K562 (cell line): Measurements from ENCODE around the gene PDE8A. TPM values are rescaled to one million over a fixed set of nuclear protein-coding genes. Genes with fewer than 3 reads are reported as not detected.

ENCODE experiments used
- ATAC-seq: fragments of 200-7000 bp; cut with Tn5 transposase; 3 replicates; pipeline ENCODE4 v1.9.1; 2020; ENCODE audit warnings: moderate library complexity
- BruUV-seq: library from RNA; stranded (reverse); fragments of 400-500 nt; replicated peaks from 2 replicates; lab custom pipeline; 2021; lab: Mats Ljungman, UMichigan
- CTCF ChIA-PET: fragments of 300-600 bp; formaldehyde crosslinking; extraction: SDS; loops from one replicate; lab custom pipeline; 2021; ENCODE audit warnings: low intra/inter-chr PET ratio; lab: Yijun Ruan, JAX
- POLR2A ChIA-PET: fragments of 300-600, 350-650 bp; sonication (Branson Sonifier 250); formaldehyde crosslinking; extraction: SDS; loops from one replicate; lab custom pipeline; 2021; ENCODE audit warnings: antibody characterized with exemption, inconsistent platforms; lab: Yijun Ruan, JAX
- DNase-seq, 4 experiments: peaks; one replicate each; pipeline versions ENCODE4 v3.0.0 to v3.0.0-alpha.2; 2011 to 2018; ENCODE audit warnings: low spot score in 3 of 4, mixed read lengths in 3 of 4; ENCODE audit errors: extremely low read depth in 1 of 4
- FAIRE-seq: peaks from 2 replicates; lab custom pipeline; 2011; peaks lifted over from hg19 to GRCh38; lab: Jason Lieb, UNC
- H2AFZ ChIP-seq: 2 replicates; pipeline ENCODE4 v1.6.0; 2011; ENCODE audit warnings: low read depth, low read length, control low read depth, inconsistent platforms
- H3K27ac ChIP-seq: fragments of 200-600 bp; 3 replicates; pipeline ENCODE4 v1.8.0; 2011; ENCODE audit warnings: low read depth, mild to moderate bottlenecking, control low read depth, inconsistent platforms, low read length, moderate library complexity, mixed read lengths; ENCODE audit errors: extremely low read depth
- H3K27me3 ChIP-seq, 2 experiments: fragments of 300-600 bp in 1 of 2; 2 replicates in 1 of 2; 3 replicates in 1 of 2; pipeline versions ENCODE4 v1.6.0 to v1.8.0; 2011; ENCODE audit warnings: inconsistent platforms in 2 of 2, low read length in 2 of 2, mild to moderate bottlenecking in 1 of 2, mixed read lengths in 1 of 2, moderate library complexity in 1 of 2; ENCODE audit not compliant: control insufficient read depth in 2 of 2, insufficient read depth in 2 of 2
- H3K36me3 ChIP-seq: fragments of 300-600 bp; 3 replicates; pipeline ENCODE4 v1.8.0; 2011; ENCODE audit warnings: mild to moderate bottlenecking, low read length, inconsistent platforms; ENCODE audit not compliant: control insufficient read depth, insufficient read depth
- H3K4me1 ChIP-seq, 2 experiments: fragments of 200-600 bp in 1 of 2; replicated peaks in 1 of 2; 2 replicates in 1 of 2; 3 replicates in 1 of 2; pipeline versions ENCODE4 v1.5.1 to v1.8.0; 2011; ENCODE audit warnings: inconsistent platforms in 2 of 2, low read length in 2 of 2, mild to moderate bottlenecking in 1 of 2, mixed read lengths in 1 of 2, moderate library complexity in 1 of 2; ENCODE audit not compliant: control insufficient read depth in 2 of 2, insufficient read depth in 2 of 2
- H3K4me2 ChIP-seq: 2 replicates; pipeline ENCODE4 v1.6.1; 2011; ENCODE audit warnings: low read length, control low read depth, inconsistent platforms, mixed read lengths; ENCODE audit not compliant: insufficient read depth
- H3K4me3 ChIP-seq: fragments of 200-600 bp; sonication (generic), shearing (Covaris generic); 2 replicates; pipeline ENCODE4 v1.5.1; 2016; ENCODE audit warnings: control low read depth, inconsistent platforms
- H3K79me2 ChIP-seq: fragments of 200-600 bp; 3 replicates; pipeline ENCODE4 v1.8.0; 2011; ENCODE audit warnings: low read length, inconsistent platforms; ENCODE audit not compliant: control insufficient read depth, insufficient read depth
- H3K9ac ChIP-seq, 2 experiments: 2 replicates each; pipeline versions ENCODE4 v1.6.0 to v1.6.1; 2011; ENCODE audit warnings: low read depth in 2 of 2, low read length in 2 of 2, control low read depth in 1 of 2, inconsistent platforms in 1 of 2, mild to moderate bottlenecking in 1 of 2, mixed read lengths in 1 of 2; ENCODE audit not compliant: insufficient read depth in 1 of 2
- H3K9me1 ChIP-seq: one replicate; pipeline ENCODE4 v1.6.0; 2011; ENCODE audit warnings: inconsistent platforms, mild to moderate bottlenecking, low read length, moderate library complexity; ENCODE audit not compliant: control insufficient read depth, insufficient read depth
- H3K9me3 ChIP-seq: replicated peaks from 2 replicates; pipeline ENCODE4 v1.5.1; 2011; ENCODE audit warnings: low read depth, low read length, inconsistent platforms; ENCODE audit not compliant: control insufficient read depth, insufficient read depth
- H4K20me1 ChIP-seq: replicated peaks from 2 replicates; pipeline ENCODE4 v1.6.1; 2011; ENCODE audit warnings: low read length, inconsistent platforms, mixed read lengths; ENCODE audit not compliant: control insufficient read depth, insufficient read depth
- C11orf30 ChIP-seq: fragments of 450-650 bp; IDR thresholded peaks from 2 replicates; pipeline ENCODE4 v1.6.1; 2016; ENCODE audit warnings: low read depth, mild to moderate bottlenecking
- FOS ChIP-seq: IDR thresholded peaks from 3 replicates; pipeline ENCODE4 v1.6.1; 2011; ENCODE audit not compliant: insufficient read length; ENCODE audit errors: extremely low read depth
- HNRNPLL ChIP-seq: fragments of 200-400 bp; formaldehyde crosslinking; IDR thresholded peaks from 2 replicates; pipeline ENCODE4 v1.6.1; 2017; ENCODE audit warnings: low read length, low read depth, mild to moderate bottlenecking; ENCODE audit not compliant: poor library complexity, severe bottlenecking
- MAFF ChIP-seq: IDR thresholded peaks from 2 replicates; pipeline ENCODE4 v1.6.1; 2012; ENCODE audit warnings: low read length, improper control_type of control experiment
- MXI1 ChIP-seq: IDR thresholded peaks from 2 replicates; pipeline ENCODE4 v1.6.1; 2011; ENCODE audit warnings: low read depth, mild to moderate bottlenecking, improper control_type of control experiment, low read length
- NFE2L1 ChIP-seq: fragments of 450-650 bp; IDR thresholded peaks from 2 replicates; pipeline ENCODE4 v1.6.1; 2016; ENCODE audit warnings: missing genetic modification characterization, low read depth, mild to moderate bottlenecking, missing compliant biosample characterization, moderate library complexity, borderline replicate concordance
- PHB2 ChIP-seq: fragments of 450-650 bp; IDR thresholded peaks from 2 replicates; pipeline ENCODE4 v1.6.1; 2017; ENCODE audit warnings: low read depth
- SIN3A ChIP-seq, 2 experiments: fragments of 150-350 bp in 1 of 2; IDR thresholded peaks; 2 replicates each; pipeline ENCODE4 v1.6.1; 2011 to 2016; ENCODE audit warnings: borderline replicate concordance in 2 of 2, low read depth in 2 of 2, low read length in 2 of 2, mild to moderate bottlenecking in 2 of 2, moderate library complexity in 2 of 2; ENCODE audit not compliant: control insufficient read depth in 1 of 2
- SMAD1 ChIP-seq: fragments of 150-350 bp; IDR thresholded peaks from 2 replicates; pipeline ENCODE4 v1.6.1; 2014; ENCODE audit warnings: low read length, low read depth; ENCODE audit not compliant: partially characterized antibody
- SNIP1 ChIP-seq: fragments of 450-650 bp; IDR thresholded peaks from 2 replicates; pipeline ENCODE4 v1.7.1; 2017; ENCODE audit warnings: low read depth, mild to moderate bottlenecking
- SNRNP70 ChIP-seq: fragments of 200-400 bp; formaldehyde crosslinking; optimal IDR thresholded peaks from 2 replicates; pipeline ENCODE3; 2017; ENCODE audit warnings: low read depth, low read length
- TCFL5 ChIP-seq: fragments of 250-450 bp; sonication (Bioruptor Pico); conservative IDR thresholded peaks from 2 replicates; pipeline ENCODE4 v1.6.1; 2021; ENCODE audit warnings: mild to moderate bottlenecking, moderate library complexity, matching md5 sums
- VEZF1 ChIP-seq: fragments of 200-800 bp; sonication (Bioruptor generic); IDR thresholded peaks from 2 replicates; pipeline ENCODE4 v1.6.1; 2017; ENCODE audit warnings: missing genetic modification characterization, missing compliant biosample characterization
- ZBTB17 ChIP-seq: fragments of 450-650 bp; formaldehyde crosslinking; IDR thresholded peaks from 2 replicates; pipeline ENCODE4 v1.4.0; 2020; ENCODE audit warnings: mild to moderate bottlenecking
- ZNF316 ChIP-seq: fragments of 450-650 bp; IDR thresholded peaks from 2 replicates; pipeline ENCODE4 v1.6.1; 2016
- ZNF347 ChIP-seq: fragments of 450-650 bp; formaldehyde crosslinking; IDR thresholded peaks from 2 replicates; pipeline ENCODE4 v1.4.0; 2020; ENCODE audit warnings: low read depth, mild to moderate bottlenecking, moderate library complexity
- ZNF584 ChIP-seq: fragments of 200-800 bp; sonication (Bioruptor generic); IDR thresholded peaks from 2 replicates; pipeline ENCODE4 v1.6.1; 2016; ENCODE audit warnings: low read depth, mild to moderate bottlenecking, missing genetic modification characterization, missing compliant biosample characterization
- WGBS: fragments of 100-300 bp; shearing (Covaris generic); methylation state at CpG from one replicate; pipeline ENCODE4 v1.1.6; 2016; ENCODE audit warnings: low coverage, mixed read lengths; ENCODE audit not compliant: insufficient coverage; ENCODE audit errors: missing lambda C conversion rate; 5-methylcytosine and 5-hydroxymethylcytosine counted together
- in situ Hi-C: fragments of 300-500 bp; cut with MboI; formaldehyde crosslinking; loops from 4 replicates; pipeline ENCODE4 v1.15.0; 2018; ENCODE audit warnings: inconsistent platforms, mixed read lengths
- intact Hi-C: fragments of 100-400 bp; cut with micrococcal nuclease; formaldehyde crosslinking; loops from 2 replicates; pipeline ENCODE4 v1.14.2; 2022
- polyA plus RNA-seq, 8 experiments: library from polyadenylated mRNA; depleted of rRNA in 4 of 8; stranded (reverse) in 5 of 8; unstranded in 3 of 8; fragments of >200 nt; fragmentation: Nextera tagmentation in 2 of 8; fragmentation: Illumina TruSeq in 1 of 8; extraction: Ambion mirVana in 2 of 8; extraction: Trizol in 1 of 8; gene quantifications; 2 replicates each; pipeline versions ENCODE4 v1.2.1 to v1.2.3, GENCODE V29; 2011 to 2014; ENCODE audit warnings: inconsistent platforms in 1 of 8, missing spikeins in 1 of 8
- total RNA-seq, 7 experiments: library from RNA; depleted of rRNA in 6 of 7; stranded (reverse); fragments of >200 nt in 6 of 7; fragmentation: Illumina TruSeq in 2 of 7; extraction: Trizol in 2 of 7; gene quantifications; 2 replicates each; pipeline versions ENCODE4 v1.2.1 to v1.2.3, GENCODE V29; 2011 to 2021; ENCODE audit warnings: low replicate concordance in 1 of 7
- TF ChIP-seq, protein P1 (sequence below): sonication (generic); formaldehyde crosslinking; IDR thresholded peaks from 2 replicates; pipeline ENCODE4 v1.4.0; 2020; ENCODE audit warnings: mild to moderate bottlenecking, missing genetic modification reagents
- TF ChIP-seq, protein P2 (sequence below): fragments of 450-650 bp; IDR thresholded peaks from 2 replicates; pipeline ENCODE4 v1.6.1; 2018; ENCODE audit warnings: mild to moderate bottlenecking, low read depth; ENCODE audit not compliant: partially characterized antibody

The PDE8A gene
- total and polyA plus RNA-seq, 9 of the 15 experiments (the other 6 are each of a cell fraction or from before 2014, with no cell fraction given), result 5.9 to 40.3 (median 19.8) TPM

DNA sequence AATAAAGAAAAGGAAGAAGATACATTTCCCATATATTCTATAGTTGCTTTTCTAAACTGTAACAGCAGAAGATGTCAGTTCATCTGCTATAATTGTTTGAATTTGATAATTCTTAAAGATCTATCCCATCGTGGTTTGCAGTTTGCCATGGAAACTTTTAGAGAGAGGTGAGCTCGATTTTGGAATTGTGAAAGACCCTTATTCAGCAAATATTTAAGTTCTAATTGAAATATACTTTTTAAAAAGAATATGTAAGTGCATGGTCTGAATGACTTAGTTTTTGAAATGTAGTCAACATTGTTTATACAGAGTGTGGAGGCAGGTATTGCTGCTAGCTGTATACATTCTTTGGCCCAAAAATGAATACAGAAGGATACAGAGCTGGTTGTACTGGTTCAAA, 127.7 kb downstream of the PDE8A start:
- Histone ChIP-seq H3K4me1 (no peaks in the 10 kb centered on the region), H3K36me3 (peaks cover 24% of the 10 kb centered on the region; the same call in 2 of the 3 replicates), H3K27ac (no peak overlapping the region), H3K4me2 (no peak overlapping the region), H3K27me3 (no peaks in the 10 kb centered on the region), H3K79me2 (no peaks in the 10 kb centered on the region), H3K4me3 (no peak overlapping the region), H3K9me3 (no peaks in the 10 kb centered on the region), H3K9me1 (no peaks in the 10 kb centered on the region), H4K20me1 (no peaks in the 10 kb centered on the region), H3K9ac (no peak overlapping the region), H2AFZ (no peak overlapping the region)
- WGBS, result 82% methylated on average over 2 of the region's 2 CpGs
- ATAC-seq (no peak), DNase-seq (no peak), FAIRE-seq (no peak)
- in situ Hi-C loops (no loop called here), intact Hi-C loops (no loop called here)
- CTCF ChIA-PET, result no interaction called here
- BruUV-seq, result no TSS peak
- POLR2A ChIA-PET, result interaction anchor here (1.1 to 2.0 kb wide), 2 partner anchors 12 to 27 kb away, joined by 4 to 6 read pairs; no protein-coding TSS in a partner anchor
- no peak for TF ChIP-seq ZBTB17
- TF ChIP-seq, protein P1, sequence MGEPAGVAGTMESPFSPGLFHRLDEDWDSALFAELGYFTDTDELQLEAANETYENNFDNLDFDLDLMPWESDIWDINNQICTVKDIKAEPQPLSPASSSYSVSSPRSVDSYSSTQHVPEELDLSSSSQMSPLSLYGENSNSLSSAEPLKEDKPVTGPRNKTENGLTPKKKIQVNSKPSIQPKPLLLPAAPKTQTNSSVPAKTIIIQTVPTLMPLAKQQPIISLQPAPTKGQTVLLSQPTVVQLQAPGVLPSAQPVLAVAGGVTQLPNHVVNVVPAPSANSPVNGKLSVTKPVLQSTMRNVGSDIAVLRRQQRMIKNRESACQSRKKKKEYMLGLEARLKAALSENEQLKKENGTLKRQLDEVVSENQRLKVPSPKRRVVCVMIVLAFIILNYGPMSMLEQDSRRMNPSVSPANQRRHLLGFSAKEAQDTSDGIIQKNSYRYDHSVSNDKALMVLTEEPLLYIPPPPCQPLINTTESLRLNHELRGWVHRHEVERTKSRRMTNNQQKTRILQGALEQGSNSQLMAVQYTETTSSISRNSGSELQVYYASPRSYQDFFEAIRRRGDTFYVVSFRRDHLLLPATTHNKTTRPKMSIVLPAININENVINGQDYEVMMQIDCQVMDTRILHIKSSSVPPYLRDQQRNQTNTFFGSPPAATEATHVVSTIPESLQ (CRISPR knock-in tag), result no peak
- no peak for TF ChIP-seq ZNF584
- TF ChIP-seq, protein P2, sequence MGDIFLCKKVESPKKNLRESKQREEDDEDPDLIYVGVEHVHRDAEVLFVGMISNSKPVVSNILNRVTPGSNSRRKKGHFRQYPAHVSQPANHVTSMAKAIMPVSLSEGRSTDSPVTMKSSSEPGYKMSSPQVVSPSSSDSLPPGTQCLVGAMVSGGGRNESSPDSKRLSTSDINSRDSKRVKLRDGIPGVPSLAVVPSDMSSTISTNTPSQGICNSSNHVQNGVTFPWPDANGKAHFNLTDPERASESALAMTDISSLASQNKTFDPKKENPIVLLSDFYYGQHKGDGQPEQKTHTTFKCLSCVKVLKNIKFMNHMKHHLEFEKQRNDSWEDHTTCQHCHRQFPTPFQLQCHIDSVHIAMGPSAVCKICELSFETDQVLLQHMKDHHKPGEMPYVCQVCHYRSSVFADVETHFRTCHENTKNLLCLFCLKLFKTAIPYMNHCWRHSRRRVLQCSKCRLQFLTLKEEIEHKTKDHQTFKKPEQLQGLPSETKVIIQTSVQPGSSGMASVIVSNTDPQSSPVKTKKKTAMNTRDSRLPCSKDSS, result no peak
- no peak for TF ChIP-seq VEZF1 (CRISPR knock-in tag)
- peak; percentile 6; the same call in 1 of the 2 replicates for TF ChIP-seq MAFF
- TF ChIP-seq SIN3A (IDR thresholded peaks at IDR 0.05; ENCODE audit: borderline replicate concordance in 2 of 2, control insufficient read depth in 1 of 2, low read depth in 2 of 2, low read length in 2 of 2), result no peak
- no peak for TF ChIP-seq SNIP1
- no peak for TF ChIP-seq SNRNP70
- TF ChIP-seq ZNF316, result peak; percentile 62
- no peak for TF ChIP-seq HNRNPLL
- TF ChIP-seq TCFL5 (CRISPR knock-in tag), result no peak
- no peak for TF ChIP-seq MXI1
- no peak for TF ChIP-seq ZNF347 (CRISPR knock-in tag)
- no peak for TF ChIP-seq FOS
- TF ChIP-seq SMAD1, result no peak
- TF ChIP-seq NFE2L1 (tag), result no peak
- no peak for TF ChIP-seq PHB2
- peak; percentile 49; the same call in 1 of the 2 replicates for TF ChIP-seq C11orf30
